Measurements from ENCODE around the gene CCPG1. TPM values are rescaled to one million over a fixed set of nuclear protein-coding genes. Genes with fewer than 3 reads are reported as not detected.
"Not testable (repeated sequence)": the region's sequence is repeated elsewhere in the genome, so short reads cannot be mapped to it uniquely, and the experiment has no call there.

Gene CCPG1
- total RNA-seq, 1 donor from 2014 or later = 21.3 TPM

GRCh38 chr15:55403531-55403930 is 4.6 kb downstream of the CCPG1 start:
- Mint-ChIP-seq H3K4me1 (peaks cover 8% of the 10 kb centered on the region), H3K4me3 (no peak overlapping the region), H3K27ac (no peak overlapping the region), H3K27me3 (ENCODE audit: low read depth) (no peaks in the 10 kb centered on the region), H3K36me3 (peaks cover 4% of the 10 kb centered on the region), H3K9me3 (no peaks in the 10 kb centered on the region)
- TF ChIP-seq, protein P1, sequence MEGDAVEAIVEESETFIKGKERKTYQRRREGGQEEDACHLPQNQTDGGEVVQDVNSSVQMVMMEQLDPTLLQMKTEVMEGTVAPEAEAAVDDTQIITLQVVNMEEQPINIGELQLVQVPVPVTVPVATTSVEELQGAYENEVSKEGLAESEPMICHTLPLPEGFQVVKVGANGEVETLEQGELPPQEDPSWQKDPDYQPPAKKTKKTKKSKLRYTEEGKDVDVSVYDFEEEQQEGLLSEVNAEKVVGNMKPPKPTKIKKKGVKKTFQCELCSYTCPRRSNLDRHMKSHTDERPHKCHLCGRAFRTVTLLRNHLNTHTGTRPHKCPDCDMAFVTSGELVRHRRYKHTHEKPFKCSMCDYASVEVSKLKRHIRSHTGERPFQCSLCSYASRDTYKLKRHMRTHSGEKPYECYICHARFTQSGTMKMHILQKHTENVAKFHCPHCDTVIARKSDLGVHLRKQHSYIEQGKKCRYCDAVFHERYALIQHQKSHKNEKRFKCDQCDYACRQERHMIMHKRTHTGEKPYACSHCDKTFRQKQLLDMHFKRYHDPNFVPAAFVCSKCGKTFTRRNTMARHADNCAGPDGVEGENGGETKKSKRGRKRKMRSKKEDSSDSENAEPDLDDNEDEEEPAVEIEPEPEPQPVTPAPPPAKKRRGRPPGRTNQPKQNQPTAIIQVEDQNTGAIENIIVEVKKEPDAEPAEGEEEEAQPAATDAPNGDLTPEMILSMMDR (IDR thresholded peaks at IDR 0.05; ENCODE audit: unreplicated experiment) = no peak
- no peak for DNase-seq (ENCODE audit: low spot score in 2 of 2, unreplicated experiment in 2 of 2)

DNA sequence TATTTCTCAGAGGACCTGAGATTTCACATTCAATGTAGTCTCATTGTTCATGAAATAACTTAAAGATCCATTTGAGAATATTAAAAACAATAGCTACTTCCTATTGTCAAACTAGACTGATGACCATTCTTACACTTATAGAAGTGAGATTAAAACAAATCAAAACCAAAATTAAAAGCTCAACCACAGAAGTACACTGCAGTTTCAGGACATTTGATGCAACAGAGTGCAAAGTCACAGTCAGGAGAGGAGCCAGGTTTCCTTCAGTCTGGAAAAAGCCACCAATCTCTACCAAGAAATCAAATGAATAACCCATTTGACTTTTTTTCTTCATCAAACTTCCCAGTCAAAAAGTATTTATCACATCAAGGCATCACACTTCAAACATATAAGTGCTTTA is 5.5 kb downstream of the CCPG1 start:
- no peak for DNase-seq (ENCODE audit: low spot score in 2 of 2, unreplicated experiment in 2 of 2)
- H3K27ac Mint-ChIP-seq = no peak overlapping the region
- no peak overlapping the region for H3K4me3 Mint-ChIP-seq

GRCh38 chr15:55401786-55402246 is 6.3 kb downstream of the CCPG1 start:
- Mint-ChIP-seq H3K9me3 (peaks cover 4% of the 10 kb centered on the region), H3K27ac (no peak overlapping the region), H3K4me3 (no peak overlapping the region), H3K36me3 (peaks cover 14% of the 10 kb centered on the region), H3K4me1 (peaks cover 2% of the 10 kb centered on the region), H3K27me3 (ENCODE audit: low read depth) (no peaks in the 10 kb centered on the region)
- no peak for DNase-seq (ENCODE audit: low spot score in 2 of 2, unreplicated experiment in 2 of 2)
- TF ChIP-seq, protein P1 (IDR thresholded peaks at IDR 0.05; ENCODE audit: unreplicated experiment) = no peak

More for the DNA sequence above, 5.5 kb downstream of the CCPG1 start:
- H3K9me3 Mint-ChIP-seq = no peaks in the 10 kb centered on the region
- H3K27me3 Mint-ChIP-seq (ENCODE audit: low read depth) = no peaks in the 10 kb centered on the region
- TF ChIP-seq, protein P1 (IDR thresholded peaks at IDR 0.05; ENCODE audit: unreplicated experiment) = no peak
- H3K36me3 Mint-ChIP-seq = peaks cover 10% of the 10 kb centered on the region
- peaks cover 6% of the 10 kb centered on the region for H3K4me1 Mint-ChIP-seq

DNA sequence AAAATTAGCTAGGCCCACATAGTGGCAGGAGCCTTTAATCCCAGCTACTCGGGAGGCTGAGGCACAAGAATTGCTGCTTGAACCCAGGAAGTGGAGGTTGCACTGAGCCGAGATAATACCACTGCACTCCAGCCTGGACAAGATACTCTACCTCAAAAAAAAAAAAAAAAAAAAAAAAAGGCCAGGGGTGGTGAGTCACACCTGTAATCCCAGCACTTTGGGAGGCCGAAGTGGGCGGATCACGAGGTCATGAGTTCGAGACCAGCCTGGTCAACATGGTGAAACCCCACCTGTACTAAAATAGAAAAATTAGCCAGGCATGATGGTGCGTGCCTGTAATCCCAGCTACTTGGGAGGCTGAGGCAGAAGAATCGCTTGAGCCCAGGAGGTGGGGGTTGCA is 8.1 kb downstream of the CCPG1 start:
- H3K9me3 Mint-ChIP-seq; H3K4me3 Mint-ChIP-seq; H3K27ac Mint-ChIP-seq; DNase-seq (ENCODE audit: low spot score in 2 of 2, unreplicated experiment in 2 of 2); H3K4me1 Mint-ChIP-seq; H3K27me3 Mint-ChIP-seq (ENCODE audit: low read depth): not testable (repeated sequence)
- H3K36me3 Mint-ChIP-seq = peaks cover 14% of the 10 kb centered on the region

GRCh38 chr15:55398243-55398642 is 9.9 kb downstream of the CCPG1 start:
- DNase-seq (ENCODE audit: low spot score in 2 of 2, unreplicated experiment in 2 of 2) = no peak
- Mint-ChIP-seq H3K4me1 (peaks cover 2% of the 10 kb centered on the region), H3K9me3 (peaks cover 8% of the 10 kb centered on the region), H3K27me3 (ENCODE audit: low read depth) (no peaks in the 10 kb centered on the region), H3K36me3 (peaks cover 14% of the 10 kb centered on the region), H3K4me3 (no peak overlapping the region), H3K27ac (no peak overlapping the region)
- TF ChIP-seq, protein P1 (IDR thresholded peaks at IDR 0.05; ENCODE audit: unreplicated experiment) = no peak

GRCh38 chr15:55394694-55395093 is 13.5 kb downstream of the CCPG1 start:
- Mint-ChIP-seq H3K36me3 (peaks cover 14% of the 10 kb centered on the region), H3K4me3 (no peak overlapping the region), H3K27ac (no peak overlapping the region), H3K27me3 (ENCODE audit: low read depth) (no peaks in the 10 kb centered on the region), H3K4me1 (no peaks in the 10 kb centered on the region), H3K9me3 (peaks cover 8% of the 10 kb centered on the region)
- TF ChIP-seq, protein P1 (IDR thresholded peaks at IDR 0.05; ENCODE audit: unreplicated experiment) = no peak
- DNase-seq (ENCODE audit: low spot score in 2 of 2, unreplicated experiment in 2 of 2) = no peak
